ENCODE data around the gene ITGB3.
A peak's percentile ranks its signal among the peaks of the same experiment; 100 is the strongest.
"Not testable (repeated sequence)": the region's sequence is repeated elsewhere in the genome, so short reads cannot be mapped to it uniquely, and the experiment has no call there.

ITGB3 gene

GRCh38 chr17:47244697-47245096 is 8.9 kb upstream of the ITGB3 start:
- DNase-seq (ENCODE audit: low spot score): no peak

DNA sequence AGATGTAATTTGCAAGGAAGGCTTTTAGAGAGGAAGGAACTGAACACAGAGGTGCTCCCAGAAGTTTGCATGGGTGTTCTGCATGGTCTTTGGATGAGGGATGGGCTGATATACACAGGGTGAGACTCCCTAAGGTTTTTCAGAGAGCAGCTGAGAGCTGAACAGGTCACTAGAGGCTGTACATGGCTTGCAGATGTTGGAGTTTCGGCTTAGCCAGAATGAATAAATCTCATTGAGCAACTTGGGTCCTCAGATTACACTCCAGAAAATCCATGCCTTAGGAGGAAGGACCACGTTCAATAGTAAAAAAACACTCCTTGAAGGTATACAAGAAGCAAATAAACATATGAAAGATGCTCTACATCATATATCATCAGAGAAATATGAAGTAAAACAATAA is 7.5 kb upstream of the ITGB3 start:
- DNase-seq (ENCODE audit: low spot score): no peak

DNA sequence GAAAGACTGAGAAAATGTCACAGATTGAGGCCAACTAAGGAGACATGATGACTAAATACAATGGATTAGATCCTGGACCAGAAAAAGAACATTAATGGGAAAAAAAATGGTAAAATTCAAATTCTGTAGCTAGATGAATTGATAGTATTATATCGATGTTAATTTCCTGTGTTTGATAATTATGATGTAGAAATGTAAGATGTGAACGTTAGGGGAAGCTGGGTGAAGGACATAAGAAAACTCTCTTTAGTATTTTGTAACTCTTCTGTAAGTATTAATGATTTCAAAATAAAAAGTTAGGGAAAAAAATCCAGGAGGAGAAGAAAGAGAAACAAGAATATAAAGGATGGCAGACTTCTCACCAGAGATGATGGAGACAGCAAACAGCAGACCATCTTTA is 2.8 kb upstream of the ITGB3 start:
- no peak for DNase-seq (ENCODE audit: low spot score)

GRCh38 chr17:47251421-47251940 is 2.1 kb upstream of the ITGB3 start:
- DNase-seq (ENCODE audit: low spot score): no peak

DNA sequence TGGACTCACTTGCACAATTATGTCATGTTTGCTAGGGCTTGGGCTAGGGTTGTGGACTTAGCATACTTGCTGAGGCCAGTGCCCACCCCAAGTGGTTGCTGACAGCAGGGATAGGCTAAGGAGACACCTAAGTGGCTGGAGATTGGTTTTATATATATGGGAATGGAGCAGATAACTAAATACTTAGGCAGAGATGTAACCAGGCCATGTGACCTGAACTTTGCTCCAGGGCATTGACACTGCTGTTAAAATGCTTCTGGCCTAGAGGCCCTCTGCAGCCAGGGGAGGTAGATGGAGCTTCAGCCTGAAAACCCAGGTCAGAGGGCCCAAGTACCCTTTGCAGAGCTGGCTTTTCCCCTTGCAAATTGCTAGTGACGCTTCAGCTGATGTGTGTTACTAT is 1.4 kb upstream of the ITGB3 start:
- DNase-seq (ENCODE audit: low spot score): no peak

DNA sequence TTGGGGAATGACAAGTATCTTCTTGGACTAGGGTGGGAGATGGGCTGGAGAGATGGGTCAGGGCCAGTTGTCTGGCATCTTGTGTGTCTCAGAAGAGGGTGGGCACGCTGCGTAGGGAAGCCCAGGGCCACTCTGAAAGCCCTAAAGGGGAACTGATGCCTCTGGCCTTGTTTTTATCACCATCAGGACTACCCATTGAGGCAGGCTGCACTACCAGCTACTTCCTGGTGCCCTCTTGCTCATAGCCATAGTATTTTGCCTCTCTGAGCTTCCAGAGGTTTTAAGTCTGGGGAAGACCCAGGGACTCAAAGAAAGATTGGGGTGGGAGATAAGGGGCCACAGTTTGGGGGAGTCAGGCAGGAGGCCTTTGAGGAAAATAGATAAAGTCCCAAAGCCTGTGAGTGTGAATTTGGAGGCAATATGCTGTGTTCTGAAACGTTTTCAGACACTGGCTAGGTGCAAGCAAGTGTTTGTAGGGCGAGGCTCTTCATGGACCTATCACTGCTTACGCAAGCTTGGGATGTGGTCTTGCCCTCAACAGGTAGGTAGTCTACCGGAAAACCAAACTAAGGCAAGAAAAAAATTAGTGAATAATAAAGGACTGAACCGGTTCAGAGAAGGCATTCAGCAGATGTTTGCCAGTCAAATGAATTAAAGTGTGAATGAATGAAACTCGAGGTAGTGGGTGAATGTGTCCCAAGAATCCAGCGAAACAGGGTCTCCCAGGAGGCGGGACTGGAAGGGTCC is 688 bp upstream of the ITGB3 start:
- DNase-seq (ENCODE audit: low spot score): no peak

- DNase-seq (ENCODE audit: low spot score): no peak
Observed at GRCh38 chr17:47254403-47254943, 846 bp downstream of the ITGB3 start.

- DNase-seq (ENCODE audit: low spot score): peak; percentile 53
Observed at GRCh38 chr17:47257651-47258339, 4.2 kb downstream of the ITGB3 start.

- DNase-seq (ENCODE audit: low spot score): no peak
Observed at GRCh38 chr17:47262586-47262985, 9.0 kb downstream of the ITGB3 start.

DNA sequence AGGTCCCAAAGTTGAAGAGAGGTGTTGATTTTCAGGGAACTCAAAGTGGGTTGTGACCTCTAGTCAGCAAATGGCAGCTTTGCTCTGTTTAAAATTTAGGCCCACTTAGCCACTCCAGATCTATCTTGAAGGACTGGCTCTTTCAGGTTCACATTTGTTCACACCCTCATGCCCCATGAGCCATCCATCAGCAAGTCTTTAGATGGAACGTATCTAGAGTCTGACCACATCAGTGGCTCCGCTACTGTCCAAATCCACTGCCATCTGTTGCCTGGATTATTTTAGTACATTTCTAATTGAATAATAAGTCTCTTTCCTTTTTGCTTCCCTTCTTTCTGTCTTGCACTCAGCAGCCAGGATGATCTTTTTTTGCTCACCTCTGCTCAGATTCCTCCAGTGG is 10.5 kb downstream of the ITGB3 start:
- no peak for DNase-seq (ENCODE audit: low spot score)

- DNase-seq (ENCODE audit: low spot score): no peak
Observed at GRCh38 chr17:47265983-47266541, 12.4 kb downstream of the ITGB3 start.

- DNase-seq (ENCODE audit: low spot score): no peak
Observed at GRCh38 chr17:47266782-47267181, 13.2 kb downstream of the ITGB3 start.

GRCh38 chr17:47267354-47267828 is 13.8 kb downstream of the ITGB3 start:
- DNase-seq (ENCODE audit: low spot score): peak; percentile 68

DNA sequence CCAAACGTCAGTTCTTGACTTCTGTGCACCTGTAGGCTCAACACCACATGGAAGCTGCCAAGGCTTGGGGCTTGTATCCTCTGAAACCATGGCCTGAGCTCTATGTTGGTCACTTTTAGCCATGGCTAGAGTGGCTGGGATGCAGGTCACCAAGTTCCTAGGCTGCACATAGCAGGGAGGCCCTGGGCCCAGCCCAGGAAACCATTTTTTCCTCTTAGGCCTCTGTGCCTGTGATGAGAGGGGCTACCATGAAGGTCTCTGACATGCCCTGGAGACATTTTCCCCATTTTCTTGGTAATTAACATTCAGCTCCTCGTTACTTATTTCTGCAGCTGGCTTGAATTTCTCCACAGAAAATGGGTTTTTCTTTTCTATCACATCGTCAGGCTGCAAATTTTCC is 15.3 kb downstream of the ITGB3 start:
- not testable (repeated sequence) for DNase-seq (ENCODE audit: low spot score)

- not testable (repeated sequence) for DNase-seq (ENCODE audit: low spot score)
Observed at GRCh38 chr17:47269561-47270280, 16.1 kb downstream of the ITGB3 start.

DNA sequence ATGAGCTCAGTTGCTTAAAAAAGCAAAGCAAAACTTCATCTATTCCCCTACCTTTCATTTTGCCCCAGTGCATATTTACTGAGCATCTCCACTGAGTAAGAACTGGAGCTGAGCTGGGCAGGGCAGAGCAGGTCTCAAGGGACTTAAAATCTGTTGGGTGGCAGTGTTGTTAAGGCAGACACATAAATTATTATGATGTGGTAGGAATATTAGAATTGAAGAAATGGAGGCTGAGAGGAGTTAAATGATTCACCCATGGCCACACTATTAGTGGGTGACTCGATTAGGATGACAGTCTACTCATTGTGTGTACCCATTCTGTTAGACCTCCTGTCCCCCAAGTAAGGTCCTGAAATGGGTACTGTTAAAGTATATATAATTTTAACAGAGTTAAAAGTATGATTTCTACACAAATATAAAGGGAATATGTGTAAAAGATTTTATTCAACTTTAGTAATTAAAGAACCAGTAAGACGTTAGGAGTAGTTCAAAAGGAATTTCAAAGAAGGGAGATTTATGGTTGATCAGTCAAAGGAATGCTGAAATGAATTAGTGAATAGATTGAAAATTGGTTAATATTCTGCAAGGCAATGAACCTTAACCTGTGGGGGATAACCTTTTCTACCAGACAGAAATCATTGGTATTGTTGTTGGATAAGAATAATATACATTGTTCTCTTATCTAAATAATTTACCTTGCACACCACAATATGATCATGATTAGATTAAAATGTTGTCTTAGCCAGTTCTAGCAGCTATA is 17.5 kb downstream of the ITGB3 start:
- no peak for DNase-seq (ENCODE audit: low spot score)

- no peak for DNase-seq (ENCODE audit: low spot score)
Observed at GRCh38 chr17:47272491-47272890, 18.9 kb downstream of the ITGB3 start.

GRCh38 chr17:47273245-47273644 is 19.6 kb downstream of the ITGB3 start:
- DNase-seq (ENCODE audit: low spot score): no peak

DNA sequence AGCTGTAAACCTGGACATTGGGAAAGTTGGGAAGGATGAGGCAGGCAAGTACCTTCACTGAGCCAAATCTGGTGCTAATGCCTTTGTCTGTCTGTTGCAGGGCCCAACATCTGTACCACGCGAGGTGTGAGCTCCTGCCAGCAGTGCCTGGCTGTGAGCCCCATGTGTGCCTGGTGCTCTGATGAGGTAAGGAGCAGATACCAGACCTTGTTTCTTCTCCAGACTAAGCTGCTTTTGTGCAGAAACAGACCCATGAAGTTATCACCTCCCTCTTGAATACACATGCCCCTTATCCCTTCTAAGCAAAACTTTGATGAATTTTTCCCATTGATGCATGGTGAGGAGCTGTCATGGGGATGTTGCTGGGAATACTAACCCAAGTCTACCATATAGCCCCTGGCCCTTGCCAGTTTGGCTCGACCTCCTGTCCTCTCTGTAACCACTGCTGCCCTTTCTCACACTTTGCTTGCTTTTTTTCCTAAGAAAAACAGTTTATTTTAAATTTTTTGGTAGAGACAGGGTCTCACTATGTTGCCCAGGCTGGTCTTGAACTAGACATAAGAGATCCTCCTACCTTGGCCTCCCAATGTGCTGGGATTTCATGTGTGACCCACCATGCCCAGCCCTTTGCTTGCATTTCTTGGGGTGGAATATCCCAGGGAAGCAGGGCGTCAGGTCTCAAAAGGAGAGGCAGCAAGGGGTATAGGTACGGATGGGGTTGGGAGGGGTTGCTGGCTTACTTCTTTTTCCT is 20.9 kb downstream of the ITGB3 start:
- DNase-seq (ENCODE audit: low spot score): no peak

- DNase-seq (ENCODE audit: low spot score): peak; percentile 77
Observed at GRCh38 chr17:47275245-47275984, 21.8 kb downstream of the ITGB3 start.

Measured in AG08396 (cell line).